ENCODE data around the gene KRTAP10-6. TPM values are rescaled to one million over a fixed set of nuclear protein-coding genes. Genes with fewer than 3 reads are reported as not detected.

The KRTAP10-6 gene
- total RNA-seq, 2 experiments from 2014 or later, result not detected

GRCh38 chr21:44583800-44584147 lies 8.5 kb downstream of the KRTAP10-6 start:
- Histone ChIP-seq H3K27me3 (ENCODE audit: control insufficient read depth in 1 of 2, insufficient read depth in 2 of 2, low read length in 2 of 2) (peaks cover 0 to 12% of the 10 kb centered on the region in 2 experiments), H3K4me3 (ENCODE audit: low read length) (no peak overlapping the region), H3K4me1 (ENCODE audit: insufficient read depth, low read length) (peaks cover 3% of the 10 kb centered on the region), H3K36me3 (ENCODE audit: insufficient read depth, low read length) (no peaks in the 10 kb centered on the region), H3K27ac (ENCODE audit: low read depth in 1 of 2, low read length in 2 of 2) (no peak overlapping the region), H3K9me3 (ENCODE audit: control insufficient read depth in 1 of 2, insufficient read depth in 1 of 2, low read length in 2 of 2) (peaks cover 4 to 29% of the 10 kb centered on the region in 2 experiments)
- TF ChIP-seq CTCF (IDR thresholded peaks at IDR 0.05), result no peak
- H3K27ac Mint-ChIP-seq, result no peak overlapping the region
- ATAC-seq (ENCODE audit: poor library complexity) (peak; percentile 79), DNase-seq (peak in 7 of 14 experiments; percentile 5 to 55 (median 22))
- intact Hi-C loops (cut with DNase I, micrococcal nuclease), result no loop called here
- H3K27me3 Mint-ChIP-seq, result peaks cover 49% of the 10 kb centered on the region
- H3K4me3 Mint-ChIP-seq, result no peak overlapping the region
- H3K9me3 Mint-ChIP-seq, result peaks cover 2% of the 10 kb centered on the region
- ChIA-PET POLR2A (no interaction called here), CTCF (no interaction called here)
- peaks cover 24% of the 10 kb centered on the region for H3K4me1 Mint-ChIP-seq (ENCODE audit: low read depth)
- no peaks in the 10 kb centered on the region for H3K36me3 Mint-ChIP-seq (ENCODE audit: low read depth)

DNA sequence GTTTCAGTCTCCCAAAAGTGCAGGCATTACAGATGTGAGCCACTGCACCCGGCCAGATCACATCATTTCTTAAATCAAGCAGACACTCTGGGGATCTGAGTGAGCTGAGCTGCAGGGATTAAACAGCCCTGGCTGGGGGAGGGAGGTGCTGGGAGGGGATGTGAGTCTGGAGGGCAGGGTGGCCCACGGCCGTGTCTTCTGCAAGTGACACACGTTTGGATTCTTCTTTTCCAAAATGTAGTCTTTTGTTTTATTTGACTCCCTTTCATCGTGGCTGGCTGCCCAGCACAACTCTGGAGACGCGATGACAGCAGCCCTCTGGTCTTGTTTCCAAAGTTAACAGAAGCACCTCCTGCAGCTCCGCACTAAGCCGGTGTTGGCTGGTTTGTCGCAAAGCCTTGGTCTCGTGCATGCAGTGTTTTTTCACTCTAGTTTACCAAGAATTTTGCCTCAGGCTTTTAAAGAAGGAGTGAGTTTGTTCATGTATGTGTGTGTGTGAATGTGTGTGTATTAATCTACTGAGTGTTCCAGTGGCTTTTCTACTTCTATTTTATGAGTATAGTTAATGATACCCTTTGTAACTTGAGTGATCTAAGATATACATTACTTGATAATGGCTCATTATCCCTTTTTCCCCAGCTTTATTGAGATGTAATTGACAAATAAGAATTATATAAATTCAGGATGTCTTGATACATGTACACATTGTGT lies 9.1 kb downstream of the KRTAP10-6 start:
- CTCF ChIA-PET, result no interaction called here
- no peaks in the 10 kb centered on the region for H3K36me3 ChIP-seq (ENCODE audit: insufficient read depth, low read length)
- DNase-seq, result no peak
- H3K27ac Mint-ChIP-seq, result no peak overlapping the region
- H3K9me3 ChIP-seq (ENCODE audit: control insufficient read depth in 1 of 2, insufficient read depth in 1 of 2, low read length in 2 of 2), result peaks cover 4 to 35% of the 10 kb centered on the region in 2 experiments
- intact Hi-C loops (cut with DNase I, micrococcal nuclease), result no loop called here
- H3K4me3 Mint-ChIP-seq, result no peak overlapping the region
- peaks cover 24% of the 10 kb centered on the region for H3K4me1 Mint-ChIP-seq (ENCODE audit: low read depth)
- H3K27ac ChIP-seq (ENCODE audit: low read depth in 1 of 2, low read length in 2 of 2), result no peak overlapping the region
- H3K9me3 Mint-ChIP-seq, result peaks cover 2% of the 10 kb centered on the region
- no peak for TF ChIP-seq CTCF (IDR thresholded peaks at IDR 0.05)
- peaks cover 44% of the 10 kb centered on the region for H3K27me3 Mint-ChIP-seq
- peaks cover 3% of the 10 kb centered on the region for H3K4me1 ChIP-seq (ENCODE audit: insufficient read depth, low read length)
- H3K4me3 ChIP-seq (ENCODE audit: low read length), result no peak overlapping the region
- no peaks in the 10 kb centered on the region for H3K36me3 Mint-ChIP-seq (ENCODE audit: low read depth)
- no peak for ATAC-seq (ENCODE audit: poor library complexity)
- POLR2A ChIA-PET, result no interaction called here
- peaks cover 0 to 12% of the 10 kb centered on the region in 2 experiments for H3K27me3 ChIP-seq (ENCODE audit: control insufficient read depth in 1 of 2, insufficient read depth in 2 of 2, low read length in 2 of 2)

- Histone ChIP-seq H3K4me3 (ENCODE audit: low read length) (no peak overlapping the region), H3K27ac (ENCODE audit: low read depth in 1 of 2, low read length in 2 of 2) (no peak overlapping the region), H3K4me1 (ENCODE audit: insufficient read depth, low read length) (peaks cover 3% of the 10 kb centered on the region), H3K9me3 (ENCODE audit: control insufficient read depth in 1 of 2, insufficient read depth in 1 of 2, low read length in 2 of 2) (peaks cover 5 to 41% of the 10 kb centered on the region in 2 experiments), H3K27me3 (ENCODE audit: control insufficient read depth in 1 of 2, insufficient read depth in 2 of 2, low read length in 2 of 2) (peaks cover 0 to 12% of the 10 kb centered on the region in 2 experiments), H3K36me3 (ENCODE audit: insufficient read depth, low read length) (no peaks in the 10 kb centered on the region)
- CTCF ChIA-PET, result no interaction called here
- no peak for TF ChIP-seq CTCF (IDR thresholded peaks at IDR 0.05)
- Mint-ChIP-seq H3K4me3 (no peak overlapping the region), H3K27me3 (peaks cover 33% of the 10 kb centered on the region), H3K36me3 (ENCODE audit: low read depth) (no peaks in the 10 kb centered on the region), H3K4me1 (ENCODE audit: low read depth) (peaks cover 24% of the 10 kb centered on the region), H3K27ac (no peak overlapping the region), H3K9me3 (peaks cover 9% of the 10 kb centered on the region)
- no peak for DNase-seq
- POLR2A ChIA-PET, result no interaction called here
- no peak for ATAC-seq (ENCODE audit: poor library complexity)
- intact Hi-C loops (cut with DNase I, micrococcal nuclease), result no loop called here
These were observed 10.2 kb downstream of the KRTAP10-6 start for GRCh38 chr21:44582055-44582454.

Data from CD4-positive, alpha-beta T cell (primary cell).